Measurements from ENCODE around the gene PGK2. TPM values are rescaled to one million over a fixed set of nuclear protein-coding genes. Genes with fewer than 3 reads are reported as not detected.

Gene PGK2
- total RNA-seq, 1 donor from 2014 or later, result not detected

GRCh38 chr6:49743429-49743828, 43.7 kb downstream of the PGK2 start:
- H3K4me3 ChIP-seq, result no peak overlapping the region
- no peak overlapping the region for H3K27ac ChIP-seq
- no peak for DNase-seq (ENCODE audit: extremely low spot score in 2 of 2)
- TF ChIP-seq POLR2AphosphoS5 (IDR thresholded peaks at IDR 0.05; ENCODE audit: insufficient read depth in 1 of 2, low read depth in 1 of 2) (no peak), POLR2A (IDR thresholded peaks at IDR 0.05) (no peak), CTCF (IDR thresholded peaks at IDR 0.05) (no peak)
- no peaks in the 10 kb centered on the region for H3K27me3 ChIP-seq
- H3K9me3 ChIP-seq, result no peaks in the 10 kb centered on the region
- intact Hi-C loops (cut with DNase I), result no loop called here
- H3K4me1 ChIP-seq, result no peaks in the 10 kb centered on the region
- H3K36me3 ChIP-seq, result no peaks in the 10 kb centered on the region

- no peaks in the 10 kb centered on the region for H3K27me3 ChIP-seq
- no peak for TF ChIP-seq POLR2A (IDR thresholded peaks at IDR 0.05)
- intact Hi-C loops (cut with DNase I), result no loop called here
- H3K9me3 ChIP-seq, result no peaks in the 10 kb centered on the region
- no peak overlapping the region for H3K4me3 ChIP-seq
- no peak overlapping the region for H3K27ac ChIP-seq
- H3K36me3 ChIP-seq, result no peaks in the 10 kb centered on the region
- DNase-seq (ENCODE audit: extremely low spot score in 2 of 2), result no peak
- H3K4me1 ChIP-seq, result no peaks in the 10 kb centered on the region
Measured at GRCh38 chr6:49739423-49739822, 47.7 kb downstream of the PGK2 start.

DNA sequence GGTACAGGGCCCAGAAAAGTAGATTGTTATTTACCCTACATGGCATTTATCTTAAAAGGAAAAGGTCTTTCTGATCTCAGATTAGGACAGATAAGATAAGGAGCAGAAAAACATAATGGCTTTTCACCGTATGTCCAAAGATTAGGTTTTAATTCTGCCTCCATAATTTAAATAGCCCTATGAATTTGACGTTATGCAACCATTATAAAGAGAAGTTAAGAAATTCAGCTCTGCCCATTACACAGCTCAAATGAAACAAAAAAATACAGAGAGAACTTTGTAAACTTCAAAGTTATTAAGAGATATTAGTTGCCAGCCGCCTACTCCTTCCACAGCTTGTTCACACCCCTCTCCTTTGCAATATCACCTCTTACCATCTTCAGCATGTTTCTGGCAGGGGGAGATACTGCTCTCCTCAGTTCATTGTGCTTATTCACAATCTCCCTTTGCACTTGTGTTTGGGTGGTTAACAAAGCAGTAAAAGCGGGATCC, 51.0 kb downstream of the PGK2 start:
- Histone ChIP-seq H3K27me3 (no peaks in the 10 kb centered on the region), H3K4me1 (no peaks in the 10 kb centered on the region), H3K36me3 (no peaks in the 10 kb centered on the region), H3K4me3 (no peak overlapping the region), H3K27ac (no peak overlapping the region), H3K9me3 (no peaks in the 10 kb centered on the region)
- no peak for DNase-seq (ENCODE audit: extremely low spot score in 2 of 2)
- intact Hi-C loops (cut with DNase I), result no loop called here
- TF ChIP-seq CTCF (IDR thresholded peaks at IDR 0.05), result no peak
- no peak for TF ChIP-seq POLR2A (IDR thresholded peaks at IDR 0.05)
- TF ChIP-seq POLR2AphosphoS5 (IDR thresholded peaks at IDR 0.05; ENCODE audit: insufficient read depth in 1 of 2, low read depth in 1 of 2), result no peak

Other genes starting within 250 kb of the PGK2 start
- gene C6orf141, start 236.6 kb downstream of the PGK2 start, total RNA-seq, result 14.2 TPM
- 2.5 TPM for gene RHAG, start 150.4 kb downstream of the PGK2 start, total RNA-seq
- gene CRISP2, start 73.7 kb downstream of the PGK2 start, total RNA-seq, result not detected
- gene CRISP3, start 42.9 kb downstream of the PGK2 start, total RNA-seq, result 19.2 TPM
- not detected for gene CRISP1, start 79.2 kb upstream of the PGK2 start, total RNA-seq
- not detected for gene DEFB114, start 176.9 kb upstream of the PGK2 start, total RNA-seq
- gene DEFB113, start 182.3 kb upstream of the PGK2 start, total RNA-seq, result not detected
- not detected for gene DEFB110, start 234.7 kb upstream of the PGK2 start, total RNA-seq

All from vagina (tissue), 2 donors.